ENCODE results near the gene CAPZB. TPM values are rescaled to one million over a fixed set of nuclear protein-coding genes. Genes with fewer than 3 reads are reported as not detected.

Gene CAPZB
- total and polyA plus RNA-seq, 7 donors: 128 to 454 (median 214) TPM

- H3K4me1 ChIP-seq: peaks cover 0 to 42% (median 28%) of the 10 kb centered on the region in 4 donors
Observed at GRCh38 chr1:19346026-19346425, 139.3 kb downstream of the CAPZB start.

GRCh38 chr1:19345391-19345790, 139.9 kb downstream of the CAPZB start:
- Histone ChIP-seq H3K4me3 (no peak overlapping the region), H3K27ac (peak overlapping the region in 2 of 4 donors; percentile 18 to 26), H3K27me3 (no peaks in the 10 kb centered on the region), H3K4me1 (peaks cover 0 to 42% (median 27%) of the 10 kb centered on the region in 4 donors), H3K36me3 (peaks cover 22 to 63% (median 41%) of the 10 kb centered on the region in 4 donors), H3K9me3 (no peaks in the 10 kb centered on the region)
- DNase-seq: no peak
- intact Hi-C loops (cut with DNase I): loop anchor here (2.0 kb wide), 2 partner anchors 141 to 305 kb away; no protein-coding TSS in a partner anchor
- TF ChIP-seq CTCF (IDR thresholded peaks at IDR 0.05) (no peak), POLR2A (IDR thresholded peaks at IDR 0.05) (no peak), POLR2AphosphoS5 (IDR thresholded peaks at IDR 0.05) (no peak), EP300 (IDR thresholded peaks at IDR 0.05) (no peak)
- WGBS, 2 donors: 93 to 95% methylated on average over 8 of the region's 8 CpGs

More at GRCh38 chr1:19346026-19346425, 139.3 kb downstream of the CAPZB start:
- intact Hi-C loops (cut with DNase I): no loop called here
- WGBS, 2 donors: 84% methylated on average over 6 of the region's 6 CpGs
- Histone ChIP-seq H3K36me3 (peaks cover 22 to 61% (median 41%) of the 10 kb centered on the region in 4 donors), H3K4me3 (no peak overlapping the region), H3K9me3 (no peaks in the 10 kb centered on the region), H3K27me3 (no peaks in the 10 kb centered on the region), H3K27ac (peak overlapping the region in 1 of 4 donors; percentile 18)
- TF ChIP-seq EP300 (IDR thresholded peaks at IDR 0.05): no peak
- no peak for TF ChIP-seq POLR2A (IDR thresholded peaks at IDR 0.05)
- TF ChIP-seq CTCF (IDR thresholded peaks at IDR 0.05): no peak
- TF ChIP-seq POLR2AphosphoS5 (IDR thresholded peaks at IDR 0.05): no peak
- DNase-seq: no peak

- H3K27me3 ChIP-seq: no peaks in the 10 kb centered on the region
- H3K4me1 ChIP-seq: peaks cover 0 to 42% (median 27%) of the 10 kb centered on the region in 4 donors
- H3K27ac ChIP-seq: peak overlapping the region in 1 of 4 donors; percentile 26
- no peak for DNase-seq
- peaks cover 17 to 63% (median 36%) of the 10 kb centered on the region in 4 donors for H3K36me3 ChIP-seq
- WGBS, 2 donors: 96 to 97% methylated on average over 11 of the region's 11 CpGs
- intact Hi-C loops (cut with DNase I): loop anchor here (2.0 kb wide), 2 partner anchors 142 to 306 kb away; no protein-coding TSS in a partner anchor
- no peaks in the 10 kb centered on the region for H3K9me3 ChIP-seq
- no peak for TF ChIP-seq POLR2A (IDR thresholded peaks at IDR 0.05)
- TF ChIP-seq EP300 (IDR thresholded peaks at IDR 0.05): no peak
- TF ChIP-seq CTCF (IDR thresholded peaks at IDR 0.05): no peak
- TF ChIP-seq POLR2AphosphoS5 (IDR thresholded peaks at IDR 0.05): no peak
- no peak overlapping the region for H3K4me3 ChIP-seq
Observed at GRCh38 chr1:19344831-19345230, 140.5 kb downstream of the CAPZB start.

GRCh38 chr1:19344372-19344810, 140.9 kb downstream of the CAPZB start:
- Histone ChIP-seq H3K27ac (peak overlapping the region in 1 of 4 donors; percentile 26), H3K36me3 (peaks cover 16 to 63% (median 33%) of the 10 kb centered on the region in 4 donors), H3K4me1 (peaks cover 0 to 37% (median 27%) of the 10 kb centered on the region in 4 donors), H3K27me3 (no peaks in the 10 kb centered on the region), H3K4me3 (no peak overlapping the region), H3K9me3 (no peaks in the 10 kb centered on the region)
- intact Hi-C loops (cut with DNase I): loop anchor here (2.0 kb wide), 2 partner anchors 142 to 306 kb away; no protein-coding TSS in a partner anchor
- TF ChIP-seq POLR2AphosphoS5 (IDR thresholded peaks at IDR 0.05): peak in 1 of 4 donors; percentile 31
- no peak for TF ChIP-seq POLR2A (IDR thresholded peaks at IDR 0.05)
- TF ChIP-seq CTCF (IDR thresholded peaks at IDR 0.05): peak; percentile 83 to 94 (median 90)
- no peak for TF ChIP-seq EP300 (IDR thresholded peaks at IDR 0.05)
- 31 to 66% methylated on average over 12 of the region's 12 CpGs for WGBS, 2 donors
- DNase-seq: peak; percentile 84

Data from sigmoid colon (tissue), 7 donors.